Measurements from ENCODE around the gene PLCB4. TPM values are rescaled to one million over a fixed set of nuclear protein-coding genes. Genes with fewer than 3 reads are reported as not detected.

PLCB4 gene
- polyA plus RNA-seq, 1 experiment, result 8.8 TPM

- no peak overlapping the region for H3K4me3 ChIP-seq (ENCODE audit: low read depth, low read length)
- H3K36me3 ChIP-seq (ENCODE audit: control insufficient read depth, insufficient read depth, low read length), result no peaks in the 10 kb centered on the region
- no peak for TF ChIP-seq CTCF (IDR thresholded peaks at IDR 0.05; ENCODE audit: insufficient read depth, low read depth, low read length)
- ChIA-PET POLR2A (no interaction called here), CTCF (no interaction called here)
- H3K27me3 ChIP-seq (ENCODE audit: control insufficient read depth, insufficient read depth, low read length), result no peaks in the 10 kb centered on the region
- no peak for DNase-seq (ENCODE audit: low read depth)
These were observed 72.2 kb downstream of the PLCB4 start for GRCh38 chr20:9141070-9141469.

GRCh38 chr20:9141921-9142320 is 73.0 kb downstream of the PLCB4 start:
- no peak overlapping the region for H3K4me3 ChIP-seq (ENCODE audit: low read depth, low read length)
- H3K36me3 ChIP-seq (ENCODE audit: control insufficient read depth, insufficient read depth, low read length), result no peaks in the 10 kb centered on the region
- no peaks in the 10 kb centered on the region for H3K27me3 ChIP-seq (ENCODE audit: control insufficient read depth, insufficient read depth, low read length)
- TF ChIP-seq CTCF (IDR thresholded peaks at IDR 0.05; ENCODE audit: insufficient read depth, low read depth, low read length), result no peak
- CTCF ChIA-PET, result no interaction called here
- POLR2A ChIA-PET, result no interaction called here
- no peak for DNase-seq (ENCODE audit: low read depth)

- no peak for DNase-seq (ENCODE audit: low read depth)
- ChIA-PET CTCF (no interaction called here), POLR2A (no interaction called here)
- TF ChIP-seq CTCF (IDR thresholded peaks at IDR 0.05; ENCODE audit: insufficient read depth, low read depth, low read length), result no peak
- Histone ChIP-seq H3K4me3 (ENCODE audit: low read depth, low read length) (no peak overlapping the region), H3K27me3 (ENCODE audit: control insufficient read depth, insufficient read depth, low read length) (no peaks in the 10 kb centered on the region), H3K36me3 (ENCODE audit: control insufficient read depth, insufficient read depth, low read length) (no peaks in the 10 kb centered on the region)
These were observed 73.9 kb downstream of the PLCB4 start for GRCh38 chr20:9142809-9143208.

GRCh38 chr20:9143926-9144325 is 75.0 kb downstream of the PLCB4 start:
- Histone ChIP-seq H3K36me3 (ENCODE audit: control insufficient read depth, insufficient read depth, low read length) (no peaks in the 10 kb centered on the region), H3K4me3 (ENCODE audit: low read depth, low read length) (no peak overlapping the region), H3K27me3 (ENCODE audit: control insufficient read depth, insufficient read depth, low read length) (no peaks in the 10 kb centered on the region)
- POLR2A ChIA-PET, result interaction anchor here (0.6 kb wide), 1 partner anchor 225 kb away, joined by 10 read pairs; no protein-coding TSS in a partner anchor
- DNase-seq (ENCODE audit: low read depth), result no peak
- no peak for TF ChIP-seq CTCF (IDR thresholded peaks at IDR 0.05; ENCODE audit: insufficient read depth, low read depth, low read length)
- CTCF ChIA-PET, result interaction anchor here (0.6 kb wide), 1 partner anchor 20 kb away, joined by 3 read pairs; no protein-coding TSS in a partner anchor

- ChIA-PET CTCF (interaction anchor here (0.6 kb wide), 1 partner anchor 82 kb away, joined by 4 read pairs; no protein-coding TSS in a partner anchor), POLR2A (interaction anchor here (0.6 kb wide), 1 partner anchor 136 kb away, joined by 4 read pairs; no protein-coding TSS in a partner anchor)
- Histone ChIP-seq H3K27me3 (ENCODE audit: control insufficient read depth, insufficient read depth, low read length) (no peaks in the 10 kb centered on the region), H3K4me3 (ENCODE audit: low read depth, low read length) (no peak overlapping the region), H3K36me3 (ENCODE audit: control insufficient read depth, insufficient read depth, low read length) (no peaks in the 10 kb centered on the region)
- TF ChIP-seq CTCF (IDR thresholded peaks at IDR 0.05; ENCODE audit: insufficient read depth, low read depth, low read length), result no peak
- DNase-seq (ENCODE audit: low read depth), result no peak
These were observed 75.8 kb downstream of the PLCB4 start for GRCh38 chr20:9144643-9145042.

All from BJ (cell line).